Measurements from ENCODE around the gene NHEJ1. TPM values are rescaled to one million over a fixed set of nuclear protein-coding genes. Genes with fewer than 3 reads are reported as not detected.

The NHEJ1 gene
- total and polyA plus RNA-seq, 2 of the 13 experiments (the other 11 are each of a cell fraction or from before 2014, with no cell fraction given), result 30.0 to 30.7 TPM

DNA sequence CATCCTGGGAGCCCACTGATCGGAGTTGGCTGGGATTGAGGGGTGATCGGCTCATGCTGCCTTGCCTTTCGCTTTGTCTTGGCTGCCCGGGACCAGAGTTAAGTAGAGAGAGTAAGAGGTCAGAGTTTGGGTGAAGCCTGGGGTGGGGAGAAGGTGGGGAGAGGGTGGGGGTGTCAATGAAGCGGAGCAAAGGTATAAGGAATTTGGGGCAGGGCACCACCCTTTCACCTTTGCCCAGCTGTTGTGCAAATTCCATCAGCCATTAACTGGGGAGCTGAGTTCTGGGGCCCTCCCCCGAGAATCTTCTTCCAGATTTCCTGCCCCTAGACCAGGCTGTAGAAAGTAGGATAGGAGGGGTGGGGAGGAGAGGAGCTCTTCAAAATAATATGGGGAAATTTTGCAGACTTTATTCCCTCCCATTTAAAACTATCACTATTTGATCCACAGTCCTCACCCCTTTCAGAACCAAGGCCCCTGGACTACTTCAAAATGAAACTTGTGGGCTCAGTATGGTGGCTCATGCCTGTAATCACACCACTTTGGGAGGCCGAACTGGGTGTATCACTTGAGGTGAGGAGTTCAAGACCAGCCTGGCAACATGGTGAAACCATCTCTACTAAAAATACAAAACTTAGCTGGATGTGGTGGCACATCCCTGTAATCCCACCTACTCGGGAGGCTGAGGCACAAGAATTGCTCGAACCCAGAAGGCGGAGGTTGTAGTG is 9.5 kb upstream of the NHEJ1 start, which contains the start of gene SLC23A3 (continued):
- peak; percentile 28; the same call in 1 of the 2 replicates for TF ChIP-seq KDM2A (CRISPR knock-in tag; IDR thresholded peaks at IDR 0.05; ENCODE audit: borderline replicate concordance, low read depth)
- TF ChIP-seq ATM (IDR thresholded peaks at IDR 0.05; ENCODE audit: borderline replicate concordance), result no peak
- TF ChIP-seq, protein P1, sequence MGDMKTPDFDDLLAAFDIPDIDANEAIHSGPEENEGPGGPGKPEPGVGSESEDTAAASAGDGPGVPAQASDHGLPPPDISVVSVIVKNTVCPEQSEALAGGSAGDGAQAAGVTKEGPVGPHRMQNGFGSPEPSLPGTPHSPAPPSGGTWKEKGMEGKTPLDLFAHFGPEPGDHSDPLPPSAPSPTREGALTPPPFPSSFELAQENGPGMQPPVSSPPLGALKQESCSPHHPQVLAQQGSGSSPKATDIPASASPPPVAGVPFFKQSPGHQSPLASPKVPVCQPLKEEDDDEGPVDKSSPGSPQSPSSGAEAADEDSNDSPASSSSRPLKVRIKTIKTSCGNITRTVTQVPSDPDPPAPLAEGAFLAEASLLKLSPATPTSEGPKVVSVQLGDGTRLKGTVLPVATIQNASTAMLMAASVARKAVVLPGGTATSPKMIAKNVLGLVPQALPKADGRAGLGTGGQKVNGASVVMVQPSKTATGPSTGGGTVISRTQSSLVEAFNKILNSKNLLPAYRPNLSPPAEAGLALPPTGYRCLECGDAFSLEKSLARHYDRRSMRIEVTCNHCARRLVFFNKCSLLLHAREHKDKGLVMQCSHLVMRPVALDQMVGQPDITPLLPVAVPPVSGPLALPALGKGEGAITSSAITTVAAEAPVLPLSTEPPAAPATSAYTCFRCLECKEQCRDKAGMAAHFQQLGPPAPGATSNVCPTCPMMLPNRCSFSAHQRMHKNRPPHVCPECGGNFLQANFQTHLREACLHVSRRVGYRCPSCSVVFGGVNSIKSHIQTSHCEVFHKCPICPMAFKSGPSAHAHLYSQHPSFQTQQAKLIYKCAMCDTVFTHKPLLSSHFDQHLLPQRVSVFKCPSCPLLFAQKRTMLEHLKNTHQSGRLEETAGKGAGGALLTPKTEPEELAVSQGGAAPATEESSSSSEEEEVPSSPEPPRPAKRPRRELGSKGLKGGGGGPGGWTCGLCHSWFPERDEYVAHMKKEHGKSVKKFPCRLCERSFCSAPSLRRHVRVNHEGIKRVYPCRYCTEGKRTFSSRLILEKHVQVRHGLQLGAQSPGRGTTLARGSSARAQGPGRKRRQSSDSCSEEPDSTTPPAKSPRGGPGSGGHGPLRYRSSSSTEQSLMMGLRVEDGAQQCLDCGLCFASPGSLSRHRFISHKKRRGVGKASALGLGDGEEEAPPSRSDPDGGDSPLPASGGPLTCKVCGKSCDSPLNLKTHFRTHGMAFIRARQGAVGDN (CRISPR knock-in tag; IDR thresholded peaks at IDR 0.05), result peak; percentile 14; the same call in 1 of the 2 replicates

- ATAC-seq, result no peak
- FAIRE-seq, result no peak
- Histone ChIP-seq H3K36me3 (replicated peaks in 1 of 2; ENCODE audit: control insufficient read depth in 1 of 2, insufficient read depth in 2 of 2, low read length in 2 of 2) (peaks cover 4 to 11% of the 10 kb centered on the region in 2 experiments), H3K9ac (ENCODE audit: insufficient read depth, low read depth, low read length) (no peak overlapping the region), H3K9me3 (ENCODE audit: low read length) (no peaks in the 10 kb centered on the region), H3K4me1 (ENCODE audit: insufficient read depth, low read length) (peaks cover 17% of the 10 kb centered on the region), H3K27me3 (ENCODE audit: control insufficient read depth in 1 of 2, insufficient read depth in 2 of 2, low read length in 2 of 2) (peaks cover 0 to 2% of the 10 kb centered on the region in 2 experiments; a peak in 1 of 5 replicates), H3K4me3 (replicated peaks in 1 of 3; ENCODE audit: insufficient read depth in 1 of 3, low read depth in 2 of 3, low read length in 3 of 3) (no peak overlapping the region), H3K27ac (ENCODE audit: extremely low read length, insufficient read depth, low read length) (no peak overlapping the region), H2AFZ (ENCODE audit: low read length) (no peak overlapping the region), H3K4me2 (ENCODE audit: low read depth, low read length) (no peak overlapping the region), H4K20me1 (ENCODE audit: insufficient read depth, low read length) (no peaks in the 10 kb centered on the region), H3K79me2 (ENCODE audit: insufficient read depth, low read length) (no peaks in the 10 kb centered on the region)
- intact Hi-C loops (cut with micrococcal nuclease; ENCODE audit: unreplicated experiment), result no loop called here
- POLR2A ChIA-PET, result interaction anchor here (1.2 to 10.4 kb wide), 3 partner anchors 8 to 76 kb away, joined by 3 to 227 read pairs (median 6); partner anchors contain the start of genes CNPPD1, GLB1L, STK16 and ZFAND2B
- CTCF ChIA-PET (ENCODE audit: low intra/inter-chr PET ratio, low total read pairs), result no interaction called here
- BruUV-seq (replicated peaks), result no TSS peak
- TF ChIP-seq SOX6 (IDR thresholded peaks at IDR 0.05), result no peak
- TF ChIP-seq SOX6 (CRISPR knock-in tag; IDR thresholded peaks at IDR 0.05), result no peak
- TF ChIP-seq ZNF691 (CRISPR knock-in tag; IDR thresholded peaks at IDR 0.05; ENCODE audit: borderline replicate concordance, low read depth), result no peak
- TF ChIP-seq, protein P2, sequence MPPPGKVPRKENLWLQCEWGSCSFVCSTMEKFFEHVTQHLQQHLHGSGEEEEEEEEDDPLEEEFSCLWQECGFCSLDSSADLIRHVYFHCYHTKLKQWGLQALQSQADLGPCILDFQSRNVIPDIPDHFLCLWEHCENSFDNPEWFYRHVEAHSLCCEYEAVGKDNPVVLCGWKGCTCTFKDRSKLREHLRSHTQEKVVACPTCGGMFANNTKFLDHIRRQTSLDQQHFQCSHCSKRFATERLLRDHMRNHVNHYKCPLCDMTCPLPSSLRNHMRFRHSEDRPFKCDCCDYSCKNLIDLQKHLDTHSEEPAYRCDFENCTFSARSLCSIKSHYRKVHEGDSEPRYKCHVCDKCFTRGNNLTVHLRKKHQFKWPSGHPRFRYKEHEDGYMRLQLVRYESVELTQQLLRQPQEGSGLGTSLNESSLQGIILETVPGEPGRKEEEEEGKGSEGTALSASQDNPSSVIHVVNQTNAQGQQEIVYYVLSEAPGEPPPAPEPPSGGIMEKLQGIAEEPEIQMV (CRISPR knock-in tag; IDR thresholded peaks at IDR 0.05; ENCODE audit: low read depth), result no peak
- no peak for TF ChIP-seq GABPA (IDR thresholded peaks at IDR 0.05; ENCODE audit: low read depth, low read length)
- TF ChIP-seq GABPA (CRISPR knock-in tag; IDR thresholded peaks at IDR 0.05; ENCODE audit: low read depth), result no peak
- TF ChIP-seq ZNF562 (CRISPR knock-in tag; IDR thresholded peaks at IDR 0.05; ENCODE audit: borderline replicate concordance), result no peak
- TF ChIP-seq PLRG1 (conservative IDR thresholded peaks at IDR 0.05), result no peak
- no peak for TF ChIP-seq RBAK (CRISPR knock-in tag; IDR thresholded peaks at IDR 0.05)
- TF ChIP-seq, protein P3, sequence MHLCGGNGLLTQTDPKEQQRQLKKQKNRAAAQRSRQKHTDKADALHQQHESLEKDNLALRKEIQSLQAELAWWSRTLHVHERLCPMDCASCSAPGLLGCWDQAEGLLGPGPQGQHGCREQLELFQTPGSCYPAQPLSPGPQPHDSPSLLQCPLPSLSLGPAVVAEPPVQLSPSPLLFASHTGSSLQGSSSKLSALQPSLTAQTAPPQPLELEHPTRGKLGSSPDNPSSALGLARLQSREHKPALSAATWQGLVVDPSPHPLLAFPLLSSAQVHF (CRISPR knock-in tag; IDR thresholded peaks at IDR 0.05), result no peak
- no peak for TF ChIP-seq ZNF780A (CRISPR knock-in tag; IDR thresholded peaks at IDR 0.05)
- no peak for DNase-seq (ENCODE audit: low spot score)
- in situ Hi-C loops (cut with HindIII; ENCODE audit: extremely low pct_ligation_motif_present, low pct_unique_long_range_greater_than_20kb), result no loop called here
Measured at GRCh38 chr2:219168932-219169331, 8.3 kb upstream of the NHEJ1 start.

All from HepG2 (cell line).